ENCODE data around the gene PSMB9. TPM values are rescaled to one million over a fixed set of nuclear protein-coding genes. Genes with fewer than 3 reads are reported as not detected.

Gene PSMB9
- polyA plus RNA-seq, 1 donor from 2014 or later: not detected

GRCh38 chr6:32814145-32814544 lies 39.8 kb upstream of the PSMB9 start:
- Histone ChIP-seq H3F3A (ENCODE audit: insufficient read depth, low read length, poor library complexity, severe bottlenecking) (no peaks in the 10 kb centered on the region), H3K4me3 (ENCODE audit: low read length) (no peak overlapping the region), H3K4me2 (ENCODE audit: low read length) (no peak overlapping the region), H3K36me3 (ENCODE audit: insufficient read depth, low read length) (no peaks in the 10 kb centered on the region), H3K9me3 (ENCODE audit: low read length) (no peaks in the 10 kb centered on the region), H3K27ac (ENCODE audit: low read length) (no peak overlapping the region), H4K20me1 (ENCODE audit: insufficient read depth) (no peaks in the 10 kb centered on the region), H2AFZ (ENCODE audit: low read depth, low read length) (no peak overlapping the region), H3K79me2 (replicated peaks; ENCODE audit: insufficient read depth, low read length) (no peaks in the 10 kb centered on the region), H3K27me3 (ENCODE audit: insufficient read depth, low read depth, low read length) (no peaks in the 10 kb centered on the region), H3K9me2 (ENCODE audit: insufficient read depth, low read length) (no peaks in the 10 kb centered on the region), H3K9ac (ENCODE audit: low read length) (no peak overlapping the region)
- TF ChIP-seq RAD21 (conservative IDR thresholded peaks at IDR 0.05): no peak
- no peak for TF ChIP-seq EP300 (conservative IDR thresholded peaks at IDR 0.05; ENCODE audit: poor library complexity, severe bottlenecking)
- TF ChIP-seq EZH2 (IDR thresholded peaks at IDR 0.05; ENCODE audit: borderline replicate concordance, insufficient read depth, low read length, poor library complexity, severe bottlenecking): no peak
- TF ChIP-seq TAF1 (IDR thresholded peaks at IDR 0.05; ENCODE audit: low read depth): no peak

DNA sequence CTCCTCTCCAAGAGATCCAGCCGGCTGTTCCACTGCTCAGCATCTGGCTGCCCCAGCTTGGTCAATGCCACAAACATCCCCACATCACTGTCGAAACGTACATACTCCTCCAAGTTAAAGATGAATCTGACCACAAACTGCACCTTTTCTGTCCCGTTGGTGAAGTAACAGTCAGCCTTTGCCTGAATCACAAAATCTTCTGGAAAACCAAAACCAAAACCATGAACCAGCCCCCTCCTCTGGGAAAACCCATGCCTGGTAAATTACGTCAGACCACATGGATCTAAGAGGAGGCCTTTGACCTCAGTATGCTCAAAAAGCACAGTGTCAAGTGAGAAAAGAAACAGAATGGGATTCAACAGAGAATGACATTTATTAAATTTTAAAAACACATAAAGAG lies 38.9 kb upstream of the PSMB9 start:
- Histone ChIP-seq H4K20me1 (ENCODE audit: insufficient read depth) (no peaks in the 10 kb centered on the region), H3K9ac (ENCODE audit: low read length) (no peak overlapping the region), H3K4me3 (ENCODE audit: low read length) (no peak overlapping the region), H3K79me2 (replicated peaks; ENCODE audit: insufficient read depth, low read length) (no peaks in the 10 kb centered on the region), H3K36me3 (ENCODE audit: insufficient read depth, low read length) (no peaks in the 10 kb centered on the region), H3K27ac (ENCODE audit: low read length) (no peak overlapping the region), H3K4me2 (ENCODE audit: low read length) (no peak overlapping the region), H3K9me2 (ENCODE audit: insufficient read depth, low read length) (no peaks in the 10 kb centered on the region), H3K9me3 (ENCODE audit: low read length) (no peaks in the 10 kb centered on the region), H3F3A (ENCODE audit: insufficient read depth, low read length, poor library complexity, severe bottlenecking) (no peaks in the 10 kb centered on the region), H3K27me3 (ENCODE audit: insufficient read depth, low read depth, low read length) (no peaks in the 10 kb centered on the region), H2AFZ (ENCODE audit: low read depth, low read length) (no peak overlapping the region)
- TF ChIP-seq POLR2AphosphoS5 (IDR thresholded peaks at IDR 0.05) (no peak), EP300 (conservative IDR thresholded peaks at IDR 0.05; ENCODE audit: poor library complexity, severe bottlenecking) (no peak), MXI1 (conservative IDR thresholded peaks at IDR 0.05; ENCODE audit: poor library complexity, severe bottlenecking) (no peak), TAF1 (IDR thresholded peaks at IDR 0.05; ENCODE audit: low read depth) (no peak), REST (IDR thresholded peaks at IDR 0.05; ENCODE audit: borderline replicate concordance) (no peak), RAD21 (conservative IDR thresholded peaks at IDR 0.05) (no peak), EZH2 (IDR thresholded peaks at IDR 0.05; ENCODE audit: borderline replicate concordance, insufficient read depth, low read length, poor library complexity, severe bottlenecking) (no peak), SMC3 (conservative IDR thresholded peaks at IDR 0.05; ENCODE audit: poor library complexity) (no peak)
- TF ChIP-seq, protein P1, sequence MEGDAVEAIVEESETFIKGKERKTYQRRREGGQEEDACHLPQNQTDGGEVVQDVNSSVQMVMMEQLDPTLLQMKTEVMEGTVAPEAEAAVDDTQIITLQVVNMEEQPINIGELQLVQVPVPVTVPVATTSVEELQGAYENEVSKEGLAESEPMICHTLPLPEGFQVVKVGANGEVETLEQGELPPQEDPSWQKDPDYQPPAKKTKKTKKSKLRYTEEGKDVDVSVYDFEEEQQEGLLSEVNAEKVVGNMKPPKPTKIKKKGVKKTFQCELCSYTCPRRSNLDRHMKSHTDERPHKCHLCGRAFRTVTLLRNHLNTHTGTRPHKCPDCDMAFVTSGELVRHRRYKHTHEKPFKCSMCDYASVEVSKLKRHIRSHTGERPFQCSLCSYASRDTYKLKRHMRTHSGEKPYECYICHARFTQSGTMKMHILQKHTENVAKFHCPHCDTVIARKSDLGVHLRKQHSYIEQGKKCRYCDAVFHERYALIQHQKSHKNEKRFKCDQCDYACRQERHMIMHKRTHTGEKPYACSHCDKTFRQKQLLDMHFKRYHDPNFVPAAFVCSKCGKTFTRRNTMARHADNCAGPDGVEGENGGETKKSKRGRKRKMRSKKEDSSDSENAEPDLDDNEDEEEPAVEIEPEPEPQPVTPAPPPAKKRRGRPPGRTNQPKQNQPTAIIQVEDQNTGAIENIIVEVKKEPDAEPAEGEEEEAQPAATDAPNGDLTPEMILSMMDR (IDR thresholded peaks at IDR 0.05; ENCODE audit: poor library complexity, severe bottlenecking): no peak

Measured in neural cell (in vitro differentiated cells).